ENCODE data around the gene PRR20D. TPM values are rescaled to one million over a fixed set of nuclear protein-coding genes. Genes with fewer than 3 reads are reported as not detected.
"Not testable (repeated sequence)": the region's sequence is repeated elsewhere in the genome, so short reads cannot be mapped to it uniquely, and the experiment has no call there.

The PRR20D gene
- polyA plus RNA-seq: not detected

GRCh38 chr13:57160332-57160731, at the start of gene PRR20D:
Gene PRR20D, plus strand, starts transcription at chr13:57160632. Its CDS starts 387 bp downstream, at chr13:57161019.
- H3K27ac ChIP-seq (ENCODE audit: low read depth, low read length): not testable (repeated sequence)
- no CpG with 5 or more reads among the region's 22 CpGs for WGBS, 3 donors

GRCh38 chr13:57114945-57115344, 45.5 kb upstream of the PRR20D start:
- 85 to 89% (median 88%) methylated on average over 4 of the region's 4 CpGs for WGBS, 3 donors
- H3K27ac ChIP-seq (ENCODE audit: low read depth, low read length): no peak overlapping the region

GRCh38 chr13:57123681-57124080, 36.8 kb upstream of the PRR20D start:
- no peak overlapping the region for H3K27ac ChIP-seq (ENCODE audit: low read depth, low read length)
- 34 to 60% (median 42%) methylated on average over 1 of the region's 1 CpG for WGBS, 3 donors

- H3K27ac ChIP-seq (ENCODE audit: low read depth, low read length): no peak overlapping the region
- 81 to 88% (median 84%) methylated on average over 6 of the region's 6 CpGs for WGBS, 3 donors
These were observed 31.5 kb upstream of the PRR20D start for GRCh38 chr13:57128909-57129308.

GRCh38 chr13:57136093-57136492, 24.3 kb upstream of the PRR20D start:
- no peak overlapping the region for H3K27ac ChIP-seq (ENCODE audit: low read depth, low read length)
- WGBS, 3 donors: 45 to 61% (median 61%) methylated on average over 2 of the region's 2 CpGs

GRCh38 chr13:57137585-57137984, 22.8 kb upstream of the PRR20D start:
- H3K27ac ChIP-seq (ENCODE audit: low read depth, low read length): no peak overlapping the region
- WGBS, 3 donors: 44 to 82% (median 80%) methylated on average over 4 of the region's 4 CpGs

GRCh38 chr13:57138988-57139387, 21.4 kb upstream of the PRR20D start:
- 87 to 92% (median 89%) methylated on average over 5 of the region's 5 CpGs for WGBS, 3 donors
- H3K27ac ChIP-seq (ENCODE audit: low read depth, low read length): no peak overlapping the region

- WGBS, 3 donors: 86 to 96% methylated on average over 5 to 7 of the region's 18 CpGs; no CpG with 5 or more reads in 1 of the 3 donors
These were observed 20.7 kb upstream of the PRR20D start for GRCh38 chr13:57139781-57140180.

GRCh38 chr13:57140235-57140968, 20.0 kb upstream of the PRR20D start, which contains the start of gene PRR20A:
Gene PRR20A, plus strand, starts transcription at chr13:57140918. Its CDS starts 387 bp downstream, at chr13:57141305.
- WGBS, 3 donors: 91 to 96% (median 95%) methylated on average over 9 to 10 of the region's 34 CpGs

More at GRCh38 chr13:57139781-57140180, 20.7 kb upstream of the PRR20D start:
- H3K27ac ChIP-seq (ENCODE audit: low read depth, low read length): not testable (repeated sequence)

GRCh38 chr13:57147188-57147587, 13.2 kb upstream of the PRR20D start, which contains the start of gene PRR20B:
Gene PRR20B, plus strand, starts transcription at chr13:57147488. Its CDS starts 387 bp downstream, at chr13:57147875.
- not testable (repeated sequence) for H3K27ac ChIP-seq (ENCODE audit: low read depth, low read length)
- WGBS, 3 donors: no CpG with 5 or more reads among the region's 22 CpGs

More at GRCh38 chr13:57140235-57140968, 20.0 kb upstream of the PRR20D start, which contains the start of gene PRR20A:
- H3K27ac ChIP-seq (ENCODE audit: low read depth, low read length): not testable (repeated sequence)

GRCh38 chr13:57148106-57148505, 12.3 kb upstream of the PRR20D start:
- 88 to 95% (median 94%) methylated on average over 6 of the region's 14 CpGs for WGBS, 3 donors
- H3K27ac ChIP-seq (ENCODE audit: low read depth, low read length): not testable (repeated sequence)

- not testable (repeated sequence) for H3K27ac ChIP-seq (ENCODE audit: low read depth, low read length)
- no CpG with 5 or more reads among the region's 22 CpGs for WGBS, 3 donors
These were observed 6.7 kb upstream of the PRR20D start, which contains the start of gene PRR20C for GRCh38 chr13:57153761-57154160. Gene PRR20C, plus strand, starts transcription at chr13:57154061. Its CDS starts 387 bp downstream, at chr13:57154448.

GRCh38 chr13:57166897-57167296, 6.5 kb downstream of the PRR20D start, which contains the start of gene PRR20E:
Gene PRR20E, plus strand, starts transcription at chr13:57167197. Its CDS starts 387 bp downstream, at chr13:57167584.
- no CpG with 5 or more reads among the region's 22 CpGs for WGBS, 3 donors
- not testable (repeated sequence) for H3K27ac ChIP-seq (ENCODE audit: low read depth, low read length)

GRCh38 chr13:57191667-57192066, 31.2 kb downstream of the PRR20D start:
- WGBS, 3 donors: 84 to 95% (median 89%) methylated on average over 1 of the region's 1 CpG
- H3K27ac ChIP-seq (ENCODE audit: low read depth, low read length): no peak overlapping the region

GRCh38 chr13:57212989-57213388, 52.6 kb downstream of the PRR20D start:
- no peak overlapping the region for H3K27ac ChIP-seq (ENCODE audit: low read depth, low read length)
- WGBS, 3 donors: 80 to 84% (median 83%) methylated on average over 1 of the region's 1 CpG

Other genes starting within 250 kb of the PRR20D start
- gene PRR20A, start 19.7 kb upstream of the PRR20D start, polyA plus RNA-seq: not detected
- not detected for gene PRR20B, start 13.1 kb upstream of the PRR20D start, polyA plus RNA-seq
- not detected for gene PRR20C, start 6.6 kb upstream of the PRR20D start, polyA plus RNA-seq
- gene PRR20E, start 6.6 kb downstream of the PRR20D start, polyA plus RNA-seq: not detected